Cardiac fibroblast (primary cell): ENCODE results near the gene RFTN2.
"Not testable (repeated sequence)": the region's sequence is repeated elsewhere in the genome, so short reads cannot be mapped to it uniquely, and the experiment has no call there.

Experiments
- DNase-seq, 2 donors: peaks; one replicate each; pipeline versions ENCODE4 v3.0.0 to v3.0.0-alpha.2; 2010; ENCODE audit warnings: low read depth in 2 of 2
- H3K4me3 ChIP-seq, 2 donors: replicated peaks in 1 of 2; 1 replicate in 1 of 2; 2 replicates in 1 of 2; pipeline ENCODE4 v1.5.1; 2011; ENCODE audit warnings: low read depth in 2 of 2, low read length in 2 of 2, mild to moderate bottlenecking in 2 of 2, moderate library complexity in 1 of 2
- TF ChIP-seq, protein P1 (sequence below): IDR thresholded peaks from one replicate; pipeline ENCODE4 v1.5.1; 2011; ENCODE audit warnings: low read depth, mild to moderate bottlenecking, low read length, inconsistent platforms

RFTN2 gene

DNA sequence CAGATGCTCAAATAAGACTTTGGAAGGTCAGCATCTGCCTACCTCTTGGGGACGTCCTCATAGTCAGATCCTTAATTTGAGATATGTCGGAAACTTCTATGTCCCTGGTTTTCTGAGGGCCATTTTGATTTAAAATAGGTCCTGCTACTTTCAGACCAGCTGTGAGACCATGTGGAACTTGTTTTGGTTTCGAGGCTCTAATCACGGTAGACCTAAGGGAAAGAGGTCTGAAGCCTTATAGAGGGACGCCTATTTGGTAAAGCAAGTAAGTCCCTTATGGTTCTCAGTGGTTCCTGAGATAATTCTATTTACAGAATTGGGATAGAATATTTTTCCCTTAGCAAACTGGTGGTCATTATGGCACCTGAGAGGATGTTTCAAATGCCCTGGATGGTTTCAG lies 75.1 kb downstream of the RFTN2 start:
- TF ChIP-seq, protein P1, sequence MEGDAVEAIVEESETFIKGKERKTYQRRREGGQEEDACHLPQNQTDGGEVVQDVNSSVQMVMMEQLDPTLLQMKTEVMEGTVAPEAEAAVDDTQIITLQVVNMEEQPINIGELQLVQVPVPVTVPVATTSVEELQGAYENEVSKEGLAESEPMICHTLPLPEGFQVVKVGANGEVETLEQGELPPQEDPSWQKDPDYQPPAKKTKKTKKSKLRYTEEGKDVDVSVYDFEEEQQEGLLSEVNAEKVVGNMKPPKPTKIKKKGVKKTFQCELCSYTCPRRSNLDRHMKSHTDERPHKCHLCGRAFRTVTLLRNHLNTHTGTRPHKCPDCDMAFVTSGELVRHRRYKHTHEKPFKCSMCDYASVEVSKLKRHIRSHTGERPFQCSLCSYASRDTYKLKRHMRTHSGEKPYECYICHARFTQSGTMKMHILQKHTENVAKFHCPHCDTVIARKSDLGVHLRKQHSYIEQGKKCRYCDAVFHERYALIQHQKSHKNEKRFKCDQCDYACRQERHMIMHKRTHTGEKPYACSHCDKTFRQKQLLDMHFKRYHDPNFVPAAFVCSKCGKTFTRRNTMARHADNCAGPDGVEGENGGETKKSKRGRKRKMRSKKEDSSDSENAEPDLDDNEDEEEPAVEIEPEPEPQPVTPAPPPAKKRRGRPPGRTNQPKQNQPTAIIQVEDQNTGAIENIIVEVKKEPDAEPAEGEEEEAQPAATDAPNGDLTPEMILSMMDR = no peak
- DNase-seq = no peak
- H3K4me3 ChIP-seq = no peak overlapping the region

DNA sequence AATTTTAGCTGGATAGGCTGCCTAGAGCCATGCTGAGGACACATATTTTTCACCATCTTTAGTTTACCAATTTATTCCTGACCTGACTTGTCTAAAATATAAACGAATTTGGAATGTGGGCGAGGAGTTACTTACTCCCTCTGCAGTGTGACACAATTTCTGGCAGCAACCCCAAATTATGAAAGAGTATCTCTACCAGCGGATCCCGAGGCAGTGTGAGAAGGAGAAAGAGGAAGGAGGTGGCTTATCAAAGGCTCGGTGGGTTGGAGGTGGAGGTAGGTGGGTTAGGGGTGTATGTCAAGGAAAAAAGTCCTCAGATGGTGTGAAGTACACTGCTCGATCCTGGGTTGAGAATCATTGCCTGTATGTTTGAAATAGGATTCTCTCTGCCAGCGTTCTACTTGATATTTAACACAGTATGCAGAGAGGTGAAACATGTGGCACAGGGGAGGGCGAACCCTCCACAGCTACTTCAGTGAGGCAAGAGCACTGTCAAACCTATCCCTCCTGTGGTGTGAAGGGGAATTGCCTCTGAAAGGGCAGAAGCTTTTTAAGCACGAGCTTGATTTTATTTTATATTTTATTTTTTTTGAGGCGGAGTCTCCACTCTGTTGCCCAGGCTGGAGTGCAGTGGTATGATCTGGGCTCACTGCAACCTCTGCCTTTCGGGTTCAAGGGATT lies 76.0 kb downstream of the RFTN2 start:
- peak; percentile 66 to 69 for DNase-seq
- TF ChIP-seq, protein P1 = peak; percentile 49
- no peak overlapping the region for H3K4me3 ChIP-seq

DNA sequence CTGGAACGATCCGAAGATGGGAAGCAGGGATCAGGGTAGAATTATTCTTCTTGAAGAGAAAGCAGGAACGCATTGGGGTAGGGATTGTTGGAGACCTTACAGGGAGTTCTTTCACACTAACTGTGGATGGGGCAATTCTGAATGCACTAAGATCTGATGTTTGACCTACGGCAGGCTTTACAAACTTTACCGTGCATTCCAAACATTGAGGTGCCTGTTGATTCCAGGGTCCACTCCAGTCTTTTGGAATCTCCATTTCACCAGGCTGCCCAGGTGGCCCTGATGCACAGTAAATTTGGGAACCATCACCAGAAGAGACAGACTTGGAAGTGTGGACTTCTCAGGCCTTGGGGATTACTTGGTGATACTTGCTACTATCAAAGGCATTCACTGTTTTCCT lies 76.9 kb downstream of the RFTN2 start:
- H3K4me3 ChIP-seq = no peak overlapping the region
- TF ChIP-seq, protein P1 = no peak
- no peak for DNase-seq

DNA sequence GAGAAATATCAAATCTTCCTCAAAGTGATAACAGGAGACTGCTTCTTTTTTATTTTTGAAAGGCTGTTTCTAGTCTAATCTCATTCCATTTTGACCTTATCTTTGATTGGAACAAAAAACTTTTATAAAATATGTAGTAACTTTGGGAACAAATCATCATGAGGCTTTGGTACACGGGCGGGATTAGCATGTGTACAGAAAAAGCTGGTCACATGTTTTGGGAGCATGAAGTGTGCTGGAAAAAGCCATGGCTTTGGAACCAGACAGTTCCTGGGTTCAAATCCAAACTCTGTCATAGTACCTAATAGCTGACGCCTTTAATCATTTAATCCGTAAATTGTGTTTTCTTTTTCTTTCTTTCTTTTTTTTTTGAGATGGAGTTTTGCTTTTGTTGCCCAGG lies 78.2 kb downstream of the RFTN2 start:
- DNase-seq = no peak
- TF ChIP-seq, protein P1 = no peak
- no peak overlapping the region for H3K4me3 ChIP-seq

DNA sequence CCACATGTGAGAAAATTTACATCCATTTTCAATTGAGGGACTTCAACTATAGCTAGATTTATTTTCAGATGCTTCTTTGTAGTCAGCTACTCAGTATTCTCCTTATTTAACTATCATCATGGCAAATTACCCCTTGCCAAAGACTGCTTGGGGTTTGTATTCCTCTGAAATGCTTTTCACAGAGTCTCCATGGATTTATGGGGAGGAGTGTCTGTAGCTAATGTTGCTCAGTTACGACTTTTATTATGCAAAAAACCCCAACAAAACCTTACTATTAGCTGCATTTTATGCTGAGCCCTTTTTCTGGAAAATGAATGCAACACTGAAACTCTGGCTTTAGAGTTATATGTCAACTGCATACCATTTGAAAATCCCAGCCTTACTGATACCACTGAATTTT lies 78.6 kb downstream of the RFTN2 start:
- TF ChIP-seq, protein P1 = no peak

DNA sequence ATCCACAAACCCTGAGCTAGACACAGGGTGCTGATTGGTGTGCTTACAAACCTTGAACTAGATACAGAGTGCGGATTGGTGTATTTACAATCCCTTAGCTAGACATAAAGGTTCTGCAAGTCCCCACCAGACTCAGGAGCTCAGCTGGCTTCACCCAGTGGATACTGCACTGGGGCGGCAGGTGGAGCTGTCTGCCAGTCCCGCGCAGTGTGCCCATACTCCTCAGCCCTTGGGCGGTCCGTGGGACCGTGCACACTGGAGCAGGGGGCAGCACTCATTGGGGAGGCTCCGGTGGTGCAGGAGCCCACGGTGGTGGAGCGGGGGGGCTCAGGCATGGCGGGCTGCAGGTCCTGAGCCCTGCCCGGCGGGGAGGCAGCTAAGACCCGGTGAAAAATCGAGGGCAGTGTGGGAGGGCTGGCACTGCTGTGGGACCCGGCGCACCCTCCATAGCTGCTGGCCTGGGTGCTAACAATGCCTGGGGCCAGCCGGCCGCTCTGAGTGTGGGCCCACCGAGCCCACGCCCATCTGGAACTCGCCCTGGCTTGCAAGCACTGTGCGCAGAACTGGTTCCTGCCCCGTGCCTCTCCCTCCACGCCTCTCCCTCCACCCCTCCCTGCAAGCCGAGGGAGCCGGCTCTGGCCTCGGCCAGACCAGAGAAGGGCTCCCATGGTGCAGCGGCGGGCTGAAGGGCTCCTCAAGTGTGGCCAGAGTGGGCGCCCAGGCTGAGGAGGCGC lies 83.9 kb downstream of the RFTN2 start:
- DNase-seq = no peak
- TF ChIP-seq, protein P1 = no peak
- no peak overlapping the region for H3K4me3 ChIP-seq

More for the DNA sequence above, 78.6 kb downstream of the RFTN2 start:
- no peak overlapping the region for H3K4me3 ChIP-seq
- DNase-seq = no peak

DNA sequence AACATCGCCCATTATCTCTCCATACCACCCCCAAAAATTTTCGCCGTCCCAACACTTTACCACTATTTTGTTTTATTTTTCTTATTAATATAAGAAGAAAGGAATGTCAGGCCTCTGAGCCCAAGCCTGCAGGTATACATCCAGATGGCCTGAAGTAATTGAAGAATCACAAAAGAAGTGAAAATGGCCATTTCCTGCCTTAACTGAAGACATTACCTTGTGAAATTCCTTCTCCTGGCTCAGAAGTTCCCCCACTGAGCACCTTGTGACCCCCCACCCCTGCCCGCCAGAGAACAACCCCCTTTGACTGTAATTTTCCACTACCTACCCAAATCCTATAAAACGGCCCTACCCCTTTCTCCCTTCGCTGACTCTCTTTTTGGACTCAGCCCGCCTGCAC lies 88.1 kb downstream of the RFTN2 start:
- not testable (repeated sequence) for DNase-seq, H3K4me3 ChIP-seq

DNA sequence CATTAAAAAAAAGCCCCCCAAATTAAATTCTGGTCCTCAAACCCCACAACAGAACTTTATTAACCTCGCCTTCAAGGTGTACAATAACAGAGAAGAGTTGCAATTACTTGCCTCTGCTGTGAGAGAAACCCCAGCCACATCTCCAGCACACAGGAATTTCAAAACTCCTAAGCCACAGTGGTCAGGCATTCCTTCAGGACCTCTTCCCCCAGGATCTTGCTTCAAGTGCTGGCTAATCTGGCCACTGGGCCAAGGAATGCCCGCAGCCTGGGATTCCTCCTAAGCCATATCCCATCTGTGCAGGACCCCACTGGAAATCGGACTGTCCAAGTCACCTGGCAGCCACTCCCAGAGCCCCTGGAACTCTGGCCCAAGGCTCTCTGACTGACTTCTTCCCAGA lies 95.2 kb downstream of the RFTN2 start:
- not testable (repeated sequence) for H3K4me3 ChIP-seq, DNase-seq

DNA sequence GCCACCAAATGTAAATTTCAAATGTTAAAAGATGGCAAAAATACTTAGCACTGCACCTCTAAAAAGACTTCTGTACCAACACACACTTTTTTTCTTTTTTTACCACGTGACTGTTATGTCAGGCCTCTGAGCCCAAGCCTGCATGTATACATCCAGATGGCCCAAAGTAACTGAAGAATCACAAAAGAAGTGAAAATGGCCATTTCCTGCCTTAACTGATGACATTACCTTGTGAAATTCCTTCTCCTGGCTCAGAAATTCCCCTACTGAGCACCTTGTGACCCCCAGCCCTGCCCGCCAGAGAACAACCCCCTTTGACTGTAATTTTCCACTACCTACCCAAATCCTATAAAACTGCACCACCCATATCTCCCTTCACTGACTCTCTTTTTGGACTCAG lies 97.1 kb downstream of the RFTN2 start:
- H3K4me3 ChIP-seq, DNase-seq: not testable (repeated sequence)
